Activated T-helper 1 cell treated with anti-CD3 and anti-CD28 coated beads, Interleukin-12 subunit alpha, Interleukin-12 subunit beta, Interleukin-2, Interleukin-4 antibody, amounts not matched to agents 30 ng/mL and 10 ng/mL and 1 ng/mL, durations not matched to agents 14 hours and 24 hours and 36 hours (primary cell): Measurements from ENCODE around the gene RBM17. TPM values are rescaled to one million over a fixed set of nuclear protein-coding genes. Genes with fewer than 3 reads are reported as not detected.

ENCODE experiments used
- total RNA-seq: library from RNA; stranded (reverse); gene quantifications from 2 replicates; pipeline ENCODE4 v1.2.3, GENCODE V29; 2022

The RBM17 gene
- total RNA-seq, 1 donor from 2014 or later: 265 TPM

Other genes with a start within 250 kb of the RBM17 start
- 11.3 and 12.4 TPM in 2 replicates for gene ANKRD16, start 199.1 kb upstream of the RBM17 start, total RNA-seq
- gene FBH1, start 198.8 kb upstream of the RBM17 start, total RNA-seq: 66.9 and 70.6 TPM in 2 replicates
- gene IL15RA, start 111.5 kb upstream of the RBM17 start, total RNA-seq: 23.4 and 24.4 TPM in 2 replicates
- 1,237 and 1,254 TPM in 2 replicates for gene IL2RA, start 26.7 kb upstream of the RBM17 start, total RNA-seq
- gene PFKFB3, start 113.9 kb downstream of the RBM17 start, total RNA-seq: 90.3 and 93.8 TPM in 2 replicates